ENCODE data around the gene JPH3. TPM values are rescaled to one million over a fixed set of nuclear protein-coding genes. Genes with fewer than 3 reads are reported as not detected.

Gene JPH3
- total RNA-seq, 1 experiment from 2014 or later = 39.0 TPM

- Mint-ChIP-seq H3K4me1 (peaks cover 5% of the 10 kb centered on the region; the same call in 1 of the 2 replicates), H3K4me3 (no peak overlapping the region), H3K36me3 (peaks cover 19% of the 10 kb centered on the region), H3K27me3 (ENCODE audit: low read depth) (no peaks in the 10 kb centered on the region), H3K9me3 (no peaks in the 10 kb centered on the region), H3K27ac (no peak overlapping the region)
- ChIA-PET CTCF (interaction anchor here (1.3 to 3.2 kb wide), 3 partner anchors 12 to 130 kb away, joined by 3 to 13 read pairs (median 3); no protein-coding TSS in a partner anchor), POLR2A (no interaction called here)
- TF ChIP-seq PRRX2 (CRISPR knock-in tag; IDR thresholded peaks at IDR 0.05) (no peak), FOXJ3 (CRISPR knock-in tag; IDR thresholded peaks at IDR 0.05; ENCODE audit: borderline replicate concordance) (no peak), ZNF671 (CRISPR knock-in tag; IDR thresholded peaks at IDR 0.05) (no peak), EMX1 (CRISPR knock-in tag; IDR thresholded peaks at IDR 0.05) (no peak), ZSCAN18 (CRISPR knock-in tag; IDR thresholded peaks at IDR 0.05) (no peak), ATF6 (CRISPR knock-in tag; IDR thresholded peaks at IDR 0.05) (no peak), CTCF (IDR thresholded peaks at IDR 0.05) (no peak), ZNF396 (CRISPR knock-in tag; IDR thresholded peaks at IDR 0.05; ENCODE audit: borderline replicate concordance) (no peak), USF2 (CRISPR knock-in tag; IDR thresholded peaks at IDR 0.05) (no peak), GABPB1 (CRISPR knock-in tag; IDR thresholded peaks at IDR 0.05) (no peak), PREB (CRISPR knock-in tag; IDR thresholded peaks at IDR 0.05; ENCODE audit: borderline replicate concordance) (no peak), ETV6 (CRISPR knock-in tag; IDR thresholded peaks at IDR 0.05) (no peak), SMAD4 (CRISPR knock-in tag; IDR thresholded peaks at IDR 0.05) (no peak), MLX (CRISPR knock-in tag; IDR thresholded peaks at IDR 0.05) (no peak), FOXP1 (CRISPR knock-in tag; IDR thresholded peaks at IDR 0.05; ENCODE audit: borderline replicate concordance) (no peak)
- ATAC-seq = no peak
- DNase-seq (ENCODE audit: low spot score) = no peak
Measured at GRCh38 chr16:87701078-87701460, 98.8 kb downstream of the JPH3 start.

GRCh38 chr16:87701505-87701921 is 99.2 kb downstream of the JPH3 start:
- Mint-ChIP-seq H3K27me3 (ENCODE audit: low read depth) (no peaks in the 10 kb centered on the region), H3K9me3 (no peaks in the 10 kb centered on the region), H3K4me1 (peaks cover 5% of the 10 kb centered on the region), H3K4me3 (no peak overlapping the region), H3K36me3 (peaks cover 15% of the 10 kb centered on the region), H3K27ac (no peak overlapping the region)
- DNase-seq (ENCODE audit: low spot score) (no peak), ATAC-seq (no peak)
- ChIA-PET CTCF (interaction anchor here (0.5 to 3.2 kb wide), 7 partner anchors 13 to 1569 kb away, joined by 3 to 13 read pairs (median 3); no protein-coding TSS in a partner anchor), POLR2A (no interaction called here)
- no peak for TF ChIP-seq MLX (CRISPR knock-in tag; IDR thresholded peaks at IDR 0.05)
- TF ChIP-seq ZNF317 (CRISPR knock-in tag; IDR thresholded peaks at IDR 0.05; ENCODE audit: borderline replicate concordance, low read depth) = no peak
